HK-2 (cell line): ENCODE measurements around the gene SH3PXD2B.
"Not testable (repeated sequence)": the region's sequence is repeated elsewhere in the genome, so short reads cannot be mapped to it uniquely, and the experiment has no call there.

Experiments used
- DNase-seq: peaks from one replicate; pipeline ENCODE4 v3.0.0-alpha.2; 2018; ENCODE audit not compliant: unreplicated experiment

SH3PXD2B gene

DNA sequence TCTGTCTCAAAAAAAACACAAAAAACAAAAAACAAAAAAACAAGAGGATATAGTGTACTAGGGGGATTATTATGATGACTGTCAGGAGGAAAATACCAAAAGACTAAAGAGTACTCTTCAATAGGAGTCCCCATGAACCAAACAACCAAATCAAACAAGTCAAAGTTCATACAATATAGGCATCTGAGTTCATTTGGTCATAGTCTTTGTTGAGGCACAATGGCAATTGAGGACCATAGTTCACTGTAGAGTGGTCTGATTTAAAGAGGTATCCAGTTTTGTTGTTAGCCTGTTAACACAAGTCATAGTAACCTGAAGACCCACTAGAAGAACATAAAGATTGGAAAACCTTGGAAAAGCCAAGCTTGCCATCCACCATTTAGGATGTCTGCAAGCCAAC is 159.5 kb downstream of the SH3PXD2B start:
- no peak for DNase-seq

GRCh38 chr5:172293745-172294342 is 160.5 kb downstream of the SH3PXD2B start:
- no peak for DNase-seq

DNA sequence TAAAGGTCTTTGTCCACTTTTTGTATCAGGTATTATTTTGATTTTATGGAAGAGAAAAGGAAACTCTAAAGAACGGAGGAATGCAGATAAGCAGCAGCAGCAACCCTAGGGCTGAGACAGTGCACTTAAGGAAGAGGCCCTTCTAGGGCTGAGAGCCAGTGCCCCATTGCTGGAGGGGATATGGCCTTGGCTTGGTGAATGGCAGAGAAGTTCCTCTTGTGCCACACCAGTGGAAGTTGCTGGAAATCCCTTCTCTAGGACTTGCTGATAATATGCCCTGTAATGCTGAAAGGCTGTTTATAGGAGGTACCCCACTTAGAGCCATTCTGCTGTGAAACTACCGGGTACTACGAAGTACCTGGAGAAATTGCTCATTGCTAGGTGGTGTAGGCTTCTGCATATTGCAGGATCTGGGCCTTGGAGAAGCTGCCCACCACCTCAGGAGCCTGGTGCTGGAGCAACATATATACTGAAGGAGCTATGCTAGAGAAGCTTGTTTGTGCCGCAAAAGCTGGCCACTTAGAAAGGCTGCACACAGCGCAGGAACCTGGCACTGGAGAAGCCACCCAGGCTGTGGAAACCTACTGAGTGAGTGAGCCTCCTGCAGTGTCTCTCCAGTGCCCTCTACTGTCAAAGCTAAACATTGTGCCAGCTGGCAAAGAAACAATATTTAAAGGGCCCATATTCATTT is 161.1 kb downstream of the SH3PXD2B start:
- DNase-seq, result peak; percentile 31

GRCh38 chr5:172291837-172292236 is 162.5 kb downstream of the SH3PXD2B start:
- DNase-seq, result not testable (repeated sequence)

GRCh38 chr5:172288465-172288864 is 165.9 kb downstream of the SH3PXD2B start:
- no peak for DNase-seq

DNA sequence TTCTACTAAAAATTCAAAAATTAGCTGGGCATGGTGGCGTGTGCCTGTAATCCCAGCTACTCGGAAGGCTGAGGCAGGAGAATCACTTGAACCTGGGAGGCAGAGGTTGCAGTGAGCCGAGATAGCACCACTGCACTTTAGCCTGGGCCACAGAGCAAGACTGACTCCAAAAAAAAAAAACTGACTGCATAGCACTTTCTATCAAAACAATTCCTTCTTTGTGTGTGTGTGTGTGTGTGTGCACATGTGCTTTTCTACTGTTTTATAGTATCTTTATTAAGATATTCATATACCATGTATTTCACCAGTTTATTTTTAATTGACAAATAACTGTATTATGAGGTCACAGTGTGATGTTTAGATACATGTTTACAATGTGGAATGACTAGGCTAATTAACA is 167.2 kb downstream of the SH3PXD2B start:
- DNase-seq, result not testable (repeated sequence)

- no peak for DNase-seq
Measured at GRCh38 chr5:172285226-172286143, 168.8 kb downstream of the SH3PXD2B start.

- no peak for DNase-seq
Measured at GRCh38 chr5:172284611-172284980, 169.7 kb downstream of the SH3PXD2B start.

DNA sequence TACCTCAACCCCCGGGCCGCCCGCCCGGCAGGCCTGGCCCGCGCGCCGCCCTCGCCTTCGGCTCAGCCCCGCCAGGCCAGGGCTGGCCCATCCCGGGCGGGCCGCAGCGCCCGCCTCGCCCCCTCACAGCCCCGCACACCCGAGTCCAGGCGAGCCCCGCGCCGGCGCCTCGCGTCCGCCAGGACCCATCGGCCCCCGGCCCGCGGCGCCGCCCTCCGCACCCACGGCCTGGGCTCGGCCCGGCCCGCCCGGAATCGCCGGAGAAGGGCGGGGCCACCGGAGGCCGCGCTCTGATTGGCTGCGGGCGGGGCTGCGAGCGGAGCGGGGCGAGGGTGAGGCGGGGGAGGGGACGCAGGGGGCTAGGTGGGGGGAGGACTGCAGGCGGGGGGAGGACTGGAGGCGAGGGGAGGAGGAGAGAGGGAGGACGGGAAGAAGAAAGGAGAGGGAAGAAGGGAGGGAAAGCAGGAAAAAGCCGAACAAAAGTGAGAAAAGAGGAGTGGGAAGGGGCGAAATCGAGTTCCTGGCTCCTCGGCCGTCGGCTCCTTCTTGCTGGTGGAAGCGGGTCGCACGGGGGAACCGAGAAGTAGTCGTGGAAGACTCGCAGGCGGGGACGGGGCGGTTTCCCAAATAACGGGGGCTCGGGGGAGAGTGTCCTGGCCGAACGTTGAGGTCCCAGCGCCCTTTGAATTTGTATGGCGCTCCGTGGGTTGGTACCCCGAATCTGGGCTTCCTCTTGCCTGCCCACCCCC is 170.3 kb downstream of the SH3PXD2B start:
- DNase-seq, result peak; percentile 71

- DNase-seq, result peak; percentile 73
Measured at GRCh38 chr5:172283020-172283861, 171.1 kb downstream of the SH3PXD2B start, which contains the start of gene UBTD2. UBTD2 (minus strand) TSS chr5:172283764; CDS start chr5:172283665, 99 bp downstream.

- no peak for DNase-seq
Measured at GRCh38 chr5:172282272-172283019, 171.9 kb downstream of the SH3PXD2B start.

GRCh38 chr5:172281346-172281745 is 173.0 kb downstream of the SH3PXD2B start:
- DNase-seq, result no peak

GRCh38 chr5:172280929-172281328 is 173.4 kb downstream of the SH3PXD2B start:
- no peak for DNase-seq

- no peak for DNase-seq
Measured at GRCh38 chr5:172280317-172280716, 174.0 kb downstream of the SH3PXD2B start.

DNA sequence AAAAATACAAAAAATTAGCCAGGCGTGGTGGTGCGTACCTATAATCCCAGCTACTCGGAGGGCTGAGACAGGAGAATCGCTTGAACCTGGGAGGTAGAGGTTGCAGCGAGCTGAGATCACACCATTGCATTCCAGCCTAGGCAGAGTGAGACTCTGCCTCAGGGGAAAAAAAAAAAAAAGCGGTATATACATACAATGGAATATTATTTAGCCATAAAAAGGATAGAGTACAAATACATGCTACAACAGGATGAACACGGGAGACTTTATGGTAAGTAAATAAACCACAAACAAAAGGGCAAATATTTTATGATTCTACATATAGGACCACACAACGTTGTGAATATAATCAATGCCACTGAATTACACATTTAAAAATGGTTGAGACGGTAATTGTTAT is 176.0 kb downstream of the SH3PXD2B start:
- no peak for DNase-seq

GRCh38 chr5:172276214-172276613 is 178.1 kb downstream of the SH3PXD2B start:
- no peak for DNase-seq
